HG03097 (cell line): ENCODE measurements around the gene PREB.
"Not testable (repeated sequence)": the region's sequence is repeated elsewhere in the genome, so short reads cannot be mapped to it uniquely, and the experiment has no call there.

ENCODE experiments used
- ATAC-seq: cut with Tn5 transposase; IDR thresholded peaks from one replicate; pipeline ENCODE4 v1.9.1; 2021; ENCODE audit not compliant: unreplicated experiment, low FRiP score

Gene PREB, protein sequence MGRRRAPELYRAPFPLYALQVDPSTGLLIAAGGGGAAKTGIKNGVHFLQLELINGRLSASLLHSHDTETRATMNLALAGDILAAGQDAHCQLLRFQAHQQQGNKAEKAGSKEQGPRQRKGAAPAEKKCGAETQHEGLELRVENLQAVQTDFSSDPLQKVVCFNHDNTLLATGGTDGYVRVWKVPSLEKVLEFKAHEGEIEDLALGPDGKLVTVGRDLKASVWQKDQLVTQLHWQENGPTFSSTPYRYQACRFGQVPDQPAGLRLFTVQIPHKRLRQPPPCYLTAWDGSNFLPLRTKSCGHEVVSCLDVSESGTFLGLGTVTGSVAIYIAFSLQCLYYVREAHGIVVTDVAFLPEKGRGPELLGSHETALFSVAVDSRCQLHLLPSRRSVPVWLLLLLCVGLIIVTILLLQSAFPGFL

GRCh38 chr2:27133905-27134780, at the start of gene PREB:
PREB (minus strand) TSS chr2:27134636; CDS start chr2:27134421, 215 bp downstream.
- peak; percentile 83 for ATAC-seq

DNA sequence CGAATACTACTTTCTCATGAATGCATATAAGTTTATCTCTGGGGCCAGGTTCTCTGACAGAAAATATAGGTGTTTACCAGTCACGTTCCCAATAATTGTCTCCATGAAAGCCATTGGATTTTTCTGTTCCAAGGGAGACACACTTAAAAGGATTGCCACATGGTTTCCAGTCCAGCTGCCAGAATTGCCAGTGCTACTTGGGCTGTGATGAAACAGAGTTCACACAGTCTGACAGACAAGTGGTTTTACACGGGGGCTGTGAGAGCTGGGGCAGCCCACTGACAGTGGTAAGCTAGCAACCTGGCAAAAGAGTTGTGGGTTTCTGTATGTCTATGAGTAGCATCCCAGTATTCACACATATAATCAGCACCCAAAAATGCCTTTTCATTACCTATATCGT, 49.7 kb upstream of the PREB start:
- ATAC-seq: no peak

GRCh38 chr2:27182346-27182745, 47.9 kb upstream of the PREB start:
- no peak for ATAC-seq

DNA sequence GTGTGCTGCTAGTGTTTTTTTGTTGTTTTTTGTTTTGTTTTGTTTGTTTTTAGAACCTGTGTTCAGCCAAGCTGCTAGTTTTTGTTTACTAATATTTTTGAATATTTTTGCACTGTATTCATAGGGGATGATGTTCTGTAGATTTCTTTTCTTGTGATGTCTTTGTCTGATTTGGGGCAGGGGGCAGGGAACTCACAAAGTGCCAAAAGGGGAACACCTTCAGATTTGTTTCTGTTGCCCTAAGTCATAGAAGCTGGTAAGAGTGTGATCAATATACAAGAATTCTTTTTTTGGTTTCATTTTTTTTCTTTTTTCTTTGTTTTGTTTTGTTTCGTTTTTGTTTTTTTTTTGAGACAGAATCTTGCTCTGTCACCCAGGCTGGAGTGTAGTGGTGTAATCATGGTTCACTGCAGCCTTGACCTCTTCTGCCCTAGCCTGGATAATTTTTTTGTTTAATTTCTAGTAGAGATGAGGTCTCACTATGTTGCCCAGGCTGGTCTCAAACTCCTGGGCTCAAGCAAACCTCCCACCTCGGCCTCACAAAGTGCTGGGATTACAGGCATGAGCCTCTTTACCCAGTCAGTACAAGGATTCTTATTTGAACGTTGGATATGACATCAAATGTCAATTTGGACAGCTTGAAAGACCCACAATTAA, 45.0 kb upstream of the PREB start:
- no peak for ATAC-seq

- ATAC-seq: no peak
Measured at GRCh38 chr2:27178469-27178868, 44.0 kb upstream of the PREB start.

DNA sequence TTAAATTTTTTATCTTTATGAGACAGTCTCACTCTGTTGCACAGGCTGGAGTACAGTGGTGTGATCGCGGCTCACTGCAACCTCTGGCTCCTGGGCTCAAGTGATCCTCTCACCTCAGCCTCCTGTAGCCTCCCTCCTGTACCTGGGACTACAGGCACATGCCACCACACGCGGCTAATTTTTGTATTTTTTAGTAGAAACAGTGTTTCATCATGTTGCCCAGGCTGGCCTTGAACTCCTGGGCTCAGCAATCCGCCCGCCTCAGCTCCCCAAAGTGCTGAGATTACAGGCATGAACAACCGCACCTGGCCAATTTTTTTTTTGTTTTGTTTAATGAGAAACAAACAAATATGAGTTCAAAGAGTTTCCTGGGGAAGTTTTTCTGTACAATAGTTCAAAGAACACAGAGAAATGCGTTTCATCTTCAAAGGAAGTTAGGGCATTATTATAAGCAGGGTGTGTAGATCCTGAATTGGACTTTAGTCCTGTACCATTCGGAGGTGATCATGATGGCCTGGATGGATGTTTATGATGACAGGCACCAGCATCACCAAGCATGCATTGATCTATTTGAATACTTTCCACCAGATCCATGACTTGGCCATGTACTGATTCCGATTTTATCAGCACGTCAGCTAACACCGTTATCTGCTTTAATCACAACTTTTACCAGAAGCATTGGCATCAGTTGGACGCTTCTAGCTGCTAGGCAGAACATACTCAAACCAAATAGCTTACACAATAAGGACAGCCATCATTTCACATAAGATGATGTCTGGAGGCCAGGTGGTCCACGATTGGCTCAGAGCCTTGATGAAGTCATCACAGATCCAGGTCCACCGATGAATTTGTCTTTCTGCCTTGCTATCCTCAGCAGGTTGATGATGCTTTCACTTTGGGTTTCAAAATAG, 43.3 kb upstream of the PREB start:
- ATAC-seq: no peak

DNA sequence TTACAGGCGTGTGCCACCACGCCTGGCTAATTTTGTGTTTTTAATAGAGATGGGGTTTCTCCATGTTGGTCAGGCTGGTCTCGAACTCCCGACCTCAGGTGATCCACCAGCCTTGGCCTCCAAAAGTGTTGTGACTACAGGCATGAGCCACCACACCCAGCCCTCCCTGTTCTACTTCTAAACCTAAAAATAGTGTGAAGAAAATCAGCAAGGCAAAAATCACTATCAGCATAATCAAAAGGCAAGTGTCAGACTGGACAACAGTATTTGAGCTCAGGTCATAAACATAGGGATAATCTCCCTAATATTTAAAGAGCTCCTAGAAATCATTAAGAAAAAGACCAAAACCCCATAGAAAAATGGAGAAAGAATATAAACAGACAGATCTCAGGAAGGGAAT, 41.3 kb upstream of the PREB start:
- ATAC-seq: not testable (repeated sequence)

GRCh38 chr2:27175330-27175729, 40.9 kb upstream of the PREB start:
- no peak for ATAC-seq

DNA sequence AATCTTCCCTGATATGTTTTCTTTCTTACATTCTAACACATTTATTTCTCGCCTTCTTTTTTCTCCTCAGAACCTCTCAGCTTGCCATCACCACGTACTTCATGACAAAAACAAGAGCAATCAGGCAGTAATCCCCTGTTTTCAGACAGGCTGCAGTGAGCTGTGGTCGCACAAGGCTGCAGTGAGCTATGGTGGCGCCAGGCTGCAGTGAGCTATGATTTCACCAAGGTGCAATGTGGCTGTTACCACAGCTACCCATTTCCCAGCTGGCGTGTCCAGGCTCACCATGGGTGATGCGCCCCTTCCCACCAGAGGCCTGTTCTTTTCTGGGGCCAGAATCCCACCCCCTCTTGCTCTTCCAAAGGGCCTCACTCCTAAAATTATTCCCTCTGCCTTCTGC, 40.2 kb upstream of the PREB start:
- no peak for ATAC-seq

DNA sequence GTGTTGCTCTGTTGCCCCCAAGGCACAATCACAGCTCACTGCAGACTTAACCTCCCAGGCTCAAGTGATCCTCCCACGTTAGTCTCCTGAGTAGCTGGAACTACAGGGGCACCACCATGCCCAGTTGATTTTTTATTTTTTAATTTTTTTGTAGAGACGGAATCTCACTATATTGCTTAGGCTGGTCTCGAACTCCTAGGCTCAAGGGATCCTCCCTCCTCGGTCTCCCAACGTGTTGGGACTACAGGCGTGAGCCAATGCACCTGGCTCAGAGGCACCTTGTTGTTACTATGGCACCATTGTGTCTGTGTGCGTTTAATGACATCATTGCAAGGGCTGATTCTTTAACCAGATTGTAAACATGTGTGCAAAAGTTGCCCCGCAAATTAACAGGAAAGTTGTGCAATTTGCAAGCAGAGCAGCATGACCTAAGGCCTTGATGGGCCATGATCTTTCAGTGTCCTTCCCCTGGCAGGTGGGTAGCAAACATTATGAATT, 37.0 kb upstream of the PREB start:
- no peak for ATAC-seq

- ATAC-seq: no peak
Measured at GRCh38 chr2:27170581-27171337, 36.3 kb upstream of the PREB start.

DNA sequence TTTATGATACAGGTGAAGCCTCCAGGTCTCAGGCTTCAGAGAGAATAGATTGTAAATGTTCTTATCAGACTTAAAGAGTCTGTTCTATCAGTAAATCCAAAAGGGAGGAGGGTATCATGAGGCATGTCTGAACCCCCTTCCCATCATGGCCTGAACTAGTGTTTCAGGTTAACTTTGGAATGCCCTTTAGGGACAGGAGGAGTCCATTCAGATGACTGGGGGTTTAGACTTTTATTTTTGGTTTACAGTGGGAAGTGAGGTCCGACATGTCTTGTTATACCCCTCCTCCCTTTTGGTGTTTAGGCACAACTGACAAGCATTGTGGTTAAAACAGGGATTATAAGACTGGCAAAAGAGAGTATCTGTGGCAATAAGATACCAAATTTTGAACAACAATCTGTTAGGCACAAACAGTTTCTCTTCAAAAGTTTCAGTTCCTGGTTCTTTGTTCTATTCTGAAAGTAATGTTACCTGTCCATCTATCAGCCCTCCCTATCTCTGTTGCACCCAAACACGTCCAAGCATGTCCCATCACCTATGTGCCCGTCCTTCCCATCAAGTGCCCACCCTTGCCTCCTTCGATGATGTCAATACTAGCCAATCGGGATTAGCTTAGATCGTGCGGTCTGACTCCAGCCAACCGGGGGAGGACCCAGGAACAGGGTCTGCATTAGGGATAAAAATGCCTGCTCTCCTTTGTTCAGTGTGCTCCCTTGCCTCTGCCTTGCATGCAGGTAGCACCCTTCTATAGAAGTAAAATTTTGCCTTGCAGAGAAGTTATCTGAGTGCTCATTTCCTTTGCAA, 30.7 kb upstream of the PREB start:
- no peak for ATAC-seq

DNA sequence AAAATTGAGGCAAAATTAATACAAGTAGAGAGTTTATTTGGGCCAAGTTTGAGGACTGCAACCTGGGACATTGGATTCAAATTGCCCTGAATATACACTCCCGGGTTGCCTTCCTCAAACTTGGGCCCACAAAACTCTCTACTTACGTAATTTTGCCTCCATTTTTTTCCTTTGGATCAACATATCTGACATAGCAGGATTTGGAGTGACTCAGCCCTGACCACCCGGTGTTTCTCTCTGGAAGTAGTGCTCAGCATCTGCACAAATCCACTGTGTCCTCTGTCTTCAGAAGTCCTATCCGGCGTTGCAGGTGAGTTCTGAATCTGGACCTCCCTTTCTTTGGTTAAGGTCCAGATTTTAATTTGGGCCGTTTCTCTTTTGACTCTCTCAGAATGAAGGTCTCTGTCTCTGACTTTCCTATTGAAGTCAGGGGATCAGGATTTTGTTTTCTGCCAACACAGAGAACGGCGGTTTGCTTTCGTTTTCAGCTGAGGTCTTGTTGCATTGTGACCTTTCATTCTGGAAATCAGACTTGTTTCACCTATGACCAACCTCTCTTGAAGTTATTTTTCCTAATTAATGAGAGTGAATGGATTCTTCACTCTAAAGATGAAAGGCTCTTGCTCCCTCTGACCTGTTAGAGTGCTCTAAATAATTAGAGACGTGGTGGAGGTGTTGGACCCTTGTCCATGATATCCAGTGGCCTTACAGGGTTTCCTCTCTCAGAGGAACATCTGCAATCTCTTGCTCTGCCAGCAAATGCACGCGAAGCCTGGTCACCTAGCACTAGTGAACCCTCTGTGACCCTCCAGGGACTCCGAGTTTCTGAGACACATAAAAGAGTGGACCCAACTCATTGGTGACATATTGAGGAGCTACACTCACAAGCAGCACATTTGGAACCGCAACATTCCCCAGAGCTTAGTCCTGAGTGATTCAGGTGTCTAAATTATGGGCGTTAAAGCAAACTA, 28.0 kb upstream of the PREB start:
- ATAC-seq: no peak

DNA sequence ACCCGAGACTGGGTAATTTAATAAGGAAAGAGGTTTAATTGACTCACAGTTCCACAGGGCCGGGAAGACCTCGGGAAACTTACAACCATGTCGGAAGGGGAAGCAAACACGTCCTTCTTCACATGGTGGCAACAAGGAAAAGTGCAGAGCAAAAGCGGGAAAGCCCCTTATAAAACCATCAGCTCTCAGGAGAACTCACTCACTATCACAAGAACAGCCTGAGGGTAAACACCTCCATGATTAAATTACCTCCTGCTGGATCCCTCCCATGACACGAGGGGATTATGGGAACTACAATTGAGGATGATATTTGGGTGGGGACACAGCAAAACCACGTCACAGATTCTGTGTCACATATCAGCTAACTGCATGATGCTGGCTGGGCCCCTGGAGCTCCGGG, 25.8 kb upstream of the PREB start:
- no peak for ATAC-seq

DNA sequence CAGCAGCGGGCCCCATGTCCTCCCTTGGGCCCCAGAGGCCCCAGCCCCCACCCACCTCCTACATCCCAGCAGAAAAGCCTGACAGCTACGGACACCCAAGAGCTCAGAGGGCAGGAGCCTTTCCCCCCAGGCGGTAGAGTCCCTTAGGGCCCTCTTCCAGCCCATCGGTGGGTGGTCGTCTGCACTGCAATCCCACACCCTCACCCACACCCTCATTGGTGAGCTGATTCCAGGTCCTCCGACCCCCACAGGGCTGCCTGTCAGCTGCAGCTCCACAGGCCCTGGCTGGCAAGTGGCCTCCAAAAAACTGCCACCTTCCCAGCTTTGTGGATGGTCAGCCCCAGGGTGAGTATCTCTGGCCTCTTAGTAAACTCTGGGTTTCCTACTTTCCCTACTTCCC, 24.8 kb upstream of the PREB start:
- ATAC-seq: no peak

GRCh38 chr2:27158468-27158867, 24.0 kb upstream of the PREB start:
- ATAC-seq: no peak

DNA sequence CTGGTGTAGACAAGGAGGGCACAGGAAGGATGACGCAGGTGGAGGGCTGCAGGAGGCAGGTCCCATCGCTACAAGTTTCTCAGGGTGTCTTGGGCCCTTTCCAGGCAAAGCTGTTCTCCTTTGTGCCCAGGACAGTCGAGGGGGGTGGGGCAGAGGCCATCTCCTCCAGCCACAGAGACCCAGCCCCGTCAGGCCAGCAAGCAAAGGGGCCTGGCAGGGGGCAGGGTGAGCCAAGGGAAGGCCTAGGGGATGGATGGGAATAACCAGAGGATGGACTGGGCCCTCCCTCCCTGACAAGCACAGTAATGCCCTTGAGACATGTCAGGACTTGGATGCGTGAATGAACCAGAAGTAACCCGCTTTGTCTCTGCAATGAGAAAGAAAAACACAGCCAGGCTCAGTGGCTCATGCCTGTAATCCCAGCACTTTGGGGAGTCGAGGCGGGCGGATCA, 20.7 kb upstream of the PREB start:
- ATAC-seq: no peak
